Sigmoid colon (tissue), 7 donors: Measurements from ENCODE around the gene TMEM52. TPM values are rescaled to one million over a fixed set of nuclear protein-coding genes. Genes with fewer than 3 reads are reported as not detected.

ENCODE experiments used
- DNase-seq: peaks from one replicate; pipeline ENCODE4 v3.0.0-alpha.2; 2019
- H3K27ac ChIP-seq, 4 donors: fragments of 200-600 bp; sonication (generic); one replicate each; pipeline ENCODE4 v1.5.1; 2016 to 2019; ENCODE audit warnings: mild to moderate bottlenecking in 1 of 4
- H3K27me3 ChIP-seq, 3 donors: fragments of 200-600 bp; sonication (generic); one replicate each; pipeline ENCODE4 v1.5.1; 2019; ENCODE audit warnings: mild to moderate bottlenecking in 1 of 3
- H3K36me3 ChIP-seq, 4 donors: fragments of 200-600 bp; sonication (generic); one replicate each; pipeline ENCODE4 v1.5.1; 2016 to 2019
- H3K4me1 ChIP-seq, 4 donors: fragments of 200-600 bp; sonication (generic); one replicate each; pipeline ENCODE4 v1.5.1; 2017 to 2019
- H3K4me3 ChIP-seq, 4 donors: fragments of 200-600 bp; sonication (generic); one replicate each; pipeline ENCODE4 v1.5.1; 2017 to 2019; ENCODE audit warnings: mild to moderate bottlenecking in 2 of 4, moderate library complexity in 1 of 4
- H3K9me3 ChIP-seq, 4 donors: fragments of 200-600 bp in 3 of 4; sonication (generic) in 3 of 4; one replicate each; pipeline versions ENCODE4 v1.5.1 to v1.6.1; 2013 to 2019
- CTCF ChIP-seq, 4 experiments: fragments of 450-650 bp in 3 of 4; fragments of 200-600 bp in 1 of 4; IDR thresholded peaks; one replicate each; pipeline ENCODE4 v1.5.1; 2016 to 2019; ENCODE audit warnings: antibody characterized with exemption in 4 of 4, mild to moderate bottlenecking in 3 of 4, moderate library complexity in 2 of 4
- EP300 ChIP-seq, 4 donors: sonication (generic); formaldehyde crosslinking; IDR thresholded peaks; one replicate each; pipeline ENCODE4 v1.6.1; 2017; ENCODE audit warnings: antibody characterized with exemption in 4 of 4
- POLR2A ChIP-seq, 2 donors: fragments of 450-650 bp; IDR thresholded peaks; one replicate each; pipeline ENCODE4 v1.6.1; 2016; ENCODE audit warnings: antibody characterized with exemption in 2 of 2, mild to moderate bottlenecking in 2 of 2, moderate library complexity in 2 of 2
- POLR2AphosphoS5 ChIP-seq, 4 donors: sonication (generic); formaldehyde crosslinking; IDR thresholded peaks; one replicate each; pipeline ENCODE4 v1.6.1; 2017; ENCODE audit warnings: antibody characterized with exemption in 4 of 4
- WGBS, 2 donors: extraction: QIAGEN DNeasy Blood & Tissue Kit; methylation state at CpG; one replicate each; pipeline ENCODE4 v1.1.7; 2013; 5-methylcytosine and 5-hydroxymethylcytosine counted together
- intact Hi-C: fragments of 100-400 bp; cut with DNase I; formaldehyde crosslinking; loops from one replicate; pipeline ENCODE4 v1.15.1; 2023
- polyA plus RNA-seq, 3 donors: library from polyadenylated mRNA; stranded (reverse); fragments of 200-250 nt; gene quantifications; one replicate each; pipeline ENCODE4 v1.2.3, GENCODE V29; 2013
- total RNA-seq, 4 donors: library from RNA; depleted of rRNA; stranded (reverse); fragments of >200 nt; gene quantifications; one replicate each; pipeline ENCODE4 v1.1.0, GENCODE V29; 2016
- donor health status: healthy with polysubstance abuse.
- donor health status: Bipolar disorder and iron deficiency.
- donor health status: healthy.

The TMEM52 gene
- total and polyA plus RNA-seq, 7 donors, result 1.1 to 5.5 (median 2.1) TPM; not detected in 2

DNA sequence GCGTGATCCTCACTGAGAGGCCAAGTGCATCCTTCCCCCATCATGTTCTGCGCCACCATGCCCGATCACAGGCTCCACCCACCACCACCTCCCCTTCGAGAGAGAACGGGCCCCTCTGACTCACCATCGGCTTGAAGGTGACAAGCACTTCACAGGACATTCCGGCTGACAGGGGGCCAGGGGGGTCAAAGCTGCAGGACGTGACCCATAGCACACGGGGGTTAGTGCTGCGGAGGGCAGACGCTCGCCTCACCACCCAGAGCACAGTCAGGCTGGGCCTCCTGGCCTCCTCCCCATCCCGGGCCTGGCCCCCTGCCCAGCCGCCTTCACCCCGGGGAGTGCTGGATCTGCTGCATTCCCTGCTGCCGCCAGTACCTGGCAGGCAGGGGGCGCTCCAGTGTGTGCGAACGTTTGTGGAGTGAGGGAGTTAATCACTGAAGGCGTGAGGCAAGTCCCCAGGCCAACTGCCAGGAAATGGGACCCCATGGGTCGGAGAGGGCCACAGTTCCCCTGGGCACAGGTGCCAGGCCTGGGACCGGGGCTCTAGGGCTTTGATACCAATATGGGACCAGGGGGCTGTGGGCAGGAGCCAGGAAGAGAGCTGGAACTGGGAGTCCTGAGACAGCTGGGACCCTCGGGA lies 40.9 kb upstream of the TMEM52 start:
- H3K4me3 ChIP-seq, result no peak overlapping the region
- H3K36me3 ChIP-seq, result no peaks in the 10 kb centered on the region
- DNase-seq, result peak; percentile 86
- H3K27ac ChIP-seq, result no peak overlapping the region
- WGBS, 2 donors, result 3 to 10% methylated on average over 23 of the region's 23 CpGs
- H3K4me1 ChIP-seq, result peaks cover 0 to 9% (median 7%) of the 10 kb centered on the region in 4 donors
- TF ChIP-seq EP300 (IDR thresholded peaks at IDR 0.05) (no peak), POLR2AphosphoS5 (IDR thresholded peaks at IDR 0.05) (no peak), CTCF (IDR thresholded peaks at IDR 0.05) (peak; percentile 13 to 58 (median 55)), POLR2A (IDR thresholded peaks at IDR 0.05) (no peak)
- H3K9me3 ChIP-seq, result no peaks in the 10 kb centered on the region
- intact Hi-C loops, result no loop called here
- H3K27me3 ChIP-seq, result peaks cover 6 to 75% (median 40%) of the 10 kb centered on the region in 3 donors

DNA sequence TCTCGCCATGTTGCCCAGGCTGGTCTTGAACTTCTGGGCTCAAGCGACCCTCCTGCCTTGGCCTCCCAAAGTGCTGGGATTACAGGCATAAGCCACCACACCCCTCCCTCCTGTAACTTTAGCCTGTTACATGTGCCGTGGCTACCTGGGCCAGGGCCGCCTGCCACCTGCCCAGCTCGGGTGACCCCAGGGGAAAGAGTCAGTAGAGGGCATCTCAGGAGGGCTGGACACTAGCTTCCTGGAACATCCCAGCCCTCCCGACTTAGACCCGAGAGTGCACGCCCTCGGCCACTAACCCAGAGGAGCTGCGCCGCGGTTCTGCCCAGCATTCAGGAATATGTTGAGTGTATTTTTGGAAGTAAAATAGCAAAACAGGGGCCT lies 40.4 kb upstream of the TMEM52 start:
- Histone ChIP-seq H3K36me3 (no peaks in the 10 kb centered on the region), H3K9me3 (no peaks in the 10 kb centered on the region), H3K27me3 (peaks cover 3 to 70% (median 35%) of the 10 kb centered on the region in 3 donors), H3K27ac (no peak overlapping the region), H3K4me1 (peaks cover 0 to 9% (median 7%) of the 10 kb centered on the region in 4 donors), H3K4me3 (no peak overlapping the region)
- TF ChIP-seq POLR2A (IDR thresholded peaks at IDR 0.05), result no peak
- no peak for TF ChIP-seq EP300 (IDR thresholded peaks at IDR 0.05)
- TF ChIP-seq POLR2AphosphoS5 (IDR thresholded peaks at IDR 0.05), result no peak
- no peak for TF ChIP-seq CTCF (IDR thresholded peaks at IDR 0.05)
- no peak for DNase-seq
- intact Hi-C loops, result no loop called here
- WGBS, 2 donors, result 52 to 81% methylated on average over 12 of the region's 12 CpGs

- H3K27me3 ChIP-seq, result peaks cover 3 to 61% (median 27%) of the 10 kb centered on the region in 3 donors
- no peaks in the 10 kb centered on the region for H3K9me3 ChIP-seq
- WGBS, 2 donors, result 82 to 83% methylated on average over 29 of the region's 29 CpGs
- DNase-seq, result no peak
- no peaks in the 10 kb centered on the region for H3K36me3 ChIP-seq
- H3K4me3 ChIP-seq, result no peak overlapping the region
- intact Hi-C loops, result no loop called here
- H3K4me1 ChIP-seq, result peaks cover 0 to 9% (median 7%) of the 10 kb centered on the region in 4 donors
- no peak for TF ChIP-seq CTCF (IDR thresholded peaks at IDR 0.05)
- TF ChIP-seq POLR2A (IDR thresholded peaks at IDR 0.05), result no peak
- TF ChIP-seq EP300 (IDR thresholded peaks at IDR 0.05), result no peak
- no peak for TF ChIP-seq POLR2AphosphoS5 (IDR thresholded peaks at IDR 0.05)
- no peak overlapping the region for H3K27ac ChIP-seq
These were observed 39.0 kb upstream of the TMEM52 start for GRCh38 chr1:1958071-1958541.

GRCh38 chr1:1957533-1957961 lies 38.5 kb upstream of the TMEM52 start:
- TF ChIP-seq CTCF (IDR thresholded peaks at IDR 0.05) (no peak), EP300 (IDR thresholded peaks at IDR 0.05) (no peak), POLR2A (IDR thresholded peaks at IDR 0.05) (no peak), POLR2AphosphoS5 (IDR thresholded peaks at IDR 0.05) (no peak)
- intact Hi-C loops, result no loop called here
- Histone ChIP-seq H3K27me3 (peaks cover 3 to 55% (median 27%) of the 10 kb centered on the region in 3 donors), H3K9me3 (no peaks in the 10 kb centered on the region), H3K27ac (no peak overlapping the region), H3K4me1 (peaks cover 0 to 9% (median 7%) of the 10 kb centered on the region in 4 donors), H3K4me3 (no peak overlapping the region), H3K36me3 (no peaks in the 10 kb centered on the region)
- DNase-seq, result no peak
- 82 to 87% methylated on average over 22 of the region's 22 CpGs for WGBS, 2 donors
